HG03575 (cell line): ENCODE results near the gene LAIR1.
"Not testable (repeated sequence)": the region's sequence is repeated elsewhere in the genome, so short reads cannot be mapped to it uniquely, and the experiment has no call there.

Source experiments
- ATAC-seq: cut with Tn5 transposase; IDR thresholded peaks from one replicate; pipeline ENCODE4 v1.9.1; 2021; ENCODE audit not compliant: unreplicated experiment, insufficient number of reproducible peaks, low FRiP score; ENCODE audit errors: extremely low read depth

The LAIR1 gene

DNA sequence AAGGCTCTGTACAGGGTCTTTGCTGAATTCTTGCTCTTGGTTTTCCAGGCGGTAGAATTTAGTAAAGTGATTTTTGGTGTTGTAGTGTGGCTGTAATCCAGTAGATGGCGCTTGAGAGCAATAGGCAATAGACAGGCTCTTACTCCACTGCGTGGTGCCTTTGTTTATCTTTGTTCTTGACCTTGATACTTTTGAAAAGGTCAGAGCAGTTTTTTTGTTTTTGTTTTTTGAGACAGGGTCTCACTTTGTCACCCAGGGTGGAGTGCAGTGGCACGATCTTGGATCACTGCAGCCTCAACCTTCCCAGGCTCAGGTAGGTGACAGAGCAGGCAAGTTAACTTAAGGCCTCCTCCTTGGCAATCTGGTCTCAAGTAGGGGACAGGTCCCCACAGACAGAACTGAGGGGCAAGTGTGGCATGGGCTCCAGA lies 39.5 kb downstream of the LAIR1 start:
- no peak for ATAC-seq

DNA sequence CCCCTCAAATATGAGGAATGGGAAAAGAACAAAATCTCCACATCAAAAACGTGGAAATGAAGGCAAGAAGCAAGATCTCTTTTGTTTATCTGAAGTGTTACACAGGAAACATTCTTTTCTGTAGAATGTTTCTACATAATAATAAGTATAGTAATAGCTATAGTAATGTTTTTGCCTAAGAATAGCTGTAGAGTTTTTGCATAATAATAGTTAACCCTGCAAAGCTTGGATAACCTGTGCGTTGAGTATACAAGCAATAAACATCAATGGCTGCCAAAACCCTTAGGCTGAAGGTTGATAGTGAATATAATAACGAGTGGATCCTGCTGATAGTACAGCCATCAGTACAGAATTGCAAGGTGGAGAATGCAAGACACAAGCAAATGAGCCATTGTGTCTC lies 40.7 kb downstream of the LAIR1 start:
- no peak for ATAC-seq

DNA sequence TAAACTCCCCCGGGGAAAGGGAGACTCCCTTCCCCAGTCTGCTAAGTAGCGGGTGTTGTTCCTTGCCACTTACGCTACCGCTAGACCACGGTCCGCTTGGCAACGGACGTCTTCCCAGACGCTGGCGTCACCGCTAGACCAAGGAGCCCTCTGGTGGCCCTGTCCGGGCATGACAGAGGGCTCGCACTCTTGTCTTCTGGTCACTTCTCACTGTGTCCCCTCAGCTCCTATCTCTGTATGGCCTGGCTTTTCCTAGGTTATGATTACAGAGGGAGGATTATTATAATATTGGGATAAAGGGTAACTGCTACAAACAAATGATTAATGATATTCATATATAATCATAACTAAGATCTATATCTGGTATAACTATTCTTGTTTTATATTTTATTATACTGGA lies 41.8 kb downstream of the LAIR1 start:
- ATAC-seq, result not testable (repeated sequence)

DNA sequence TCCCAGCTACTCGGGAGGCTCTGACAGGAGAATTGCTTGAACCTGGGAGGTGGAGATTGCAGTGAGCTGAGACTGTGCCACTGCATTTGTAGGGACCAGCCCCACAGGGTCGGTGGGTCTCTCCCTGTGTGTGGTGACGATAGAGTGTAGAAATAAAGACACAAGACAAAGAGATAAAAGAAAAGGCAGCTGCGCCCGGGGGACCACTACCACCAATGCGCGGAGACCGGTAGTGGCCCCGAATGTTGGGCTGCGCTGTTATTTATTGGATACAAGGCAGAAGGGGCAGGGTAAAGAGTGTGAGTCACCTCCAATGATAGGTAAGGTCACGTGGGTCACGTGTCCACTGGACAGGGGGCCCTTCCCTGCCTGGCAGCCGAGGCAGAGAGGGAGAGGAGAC lies 42.4 kb downstream of the LAIR1 start:
- not testable (repeated sequence) for ATAC-seq

DNA sequence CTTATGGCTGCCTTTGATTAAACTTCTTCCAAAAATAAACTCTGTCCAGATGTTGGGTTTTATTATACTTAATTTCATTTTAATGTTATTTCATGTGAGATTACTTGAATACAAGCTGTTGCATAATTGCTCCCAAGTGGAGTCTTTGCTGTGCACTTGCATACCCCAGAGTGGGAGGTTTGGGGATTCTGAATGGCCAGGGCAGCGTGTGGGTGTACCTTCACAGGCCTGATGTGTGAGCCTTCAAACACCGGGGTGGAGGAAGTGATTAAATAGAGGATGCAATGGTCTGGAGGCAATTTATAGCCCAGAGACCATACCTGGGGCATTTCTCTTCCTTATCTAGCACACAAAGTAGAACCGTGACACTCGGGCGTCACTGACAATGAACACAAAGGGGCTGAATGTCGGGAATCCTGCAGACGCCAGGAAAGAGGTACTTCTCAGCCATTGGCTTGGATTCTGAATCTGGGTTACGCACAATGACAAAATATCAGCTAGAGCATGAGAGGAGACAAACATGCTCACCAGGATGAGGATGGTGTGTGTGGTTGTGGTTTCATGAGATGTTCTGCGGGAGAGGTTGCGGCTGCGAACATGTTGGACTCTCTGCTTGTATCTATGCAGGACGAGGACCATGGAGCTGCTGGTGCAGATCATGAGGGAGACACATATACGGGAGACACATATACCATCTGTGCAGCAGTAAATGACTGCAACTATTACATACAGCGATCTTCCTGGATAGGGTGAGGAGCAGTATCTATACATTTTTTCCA lies 44.6 kb downstream of the LAIR1 start:
- ATAC-seq, result no peak

DNA sequence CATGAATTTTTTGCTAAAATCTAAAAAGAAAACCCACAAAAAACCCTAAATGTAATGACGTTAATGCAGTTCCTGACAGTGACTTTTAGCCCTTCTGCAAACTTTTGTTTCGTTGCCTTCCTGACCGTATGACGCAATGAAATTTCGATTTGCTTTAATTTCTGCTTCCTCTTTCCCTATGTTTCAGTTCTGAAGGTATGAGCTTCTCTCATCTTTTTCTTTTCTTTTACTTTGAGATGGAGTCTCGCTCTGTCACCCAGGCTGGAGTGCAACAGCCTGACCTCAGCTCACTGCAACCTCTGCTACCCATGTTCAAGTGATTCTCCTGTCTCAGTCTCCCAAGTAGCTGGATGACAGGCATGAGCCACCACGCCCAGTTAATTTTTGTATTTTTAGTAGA lies 45.7 kb downstream of the LAIR1 start:
- no peak for ATAC-seq

DNA sequence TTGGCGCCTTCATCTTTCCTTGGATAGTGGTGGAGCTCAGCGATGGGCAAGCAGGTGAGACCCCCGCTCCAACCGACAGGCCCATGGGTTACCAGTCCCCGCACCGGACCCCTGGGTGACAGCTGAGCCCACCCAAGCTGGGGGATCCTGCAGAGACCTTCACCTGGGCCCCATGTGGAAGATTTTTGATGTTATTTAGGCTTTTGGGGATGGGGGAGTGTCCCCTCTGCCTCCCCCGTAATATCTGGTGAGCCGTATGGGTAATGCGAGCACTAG lies 46.8 kb downstream of the LAIR1 start:
- ATAC-seq, result no peak

DNA sequence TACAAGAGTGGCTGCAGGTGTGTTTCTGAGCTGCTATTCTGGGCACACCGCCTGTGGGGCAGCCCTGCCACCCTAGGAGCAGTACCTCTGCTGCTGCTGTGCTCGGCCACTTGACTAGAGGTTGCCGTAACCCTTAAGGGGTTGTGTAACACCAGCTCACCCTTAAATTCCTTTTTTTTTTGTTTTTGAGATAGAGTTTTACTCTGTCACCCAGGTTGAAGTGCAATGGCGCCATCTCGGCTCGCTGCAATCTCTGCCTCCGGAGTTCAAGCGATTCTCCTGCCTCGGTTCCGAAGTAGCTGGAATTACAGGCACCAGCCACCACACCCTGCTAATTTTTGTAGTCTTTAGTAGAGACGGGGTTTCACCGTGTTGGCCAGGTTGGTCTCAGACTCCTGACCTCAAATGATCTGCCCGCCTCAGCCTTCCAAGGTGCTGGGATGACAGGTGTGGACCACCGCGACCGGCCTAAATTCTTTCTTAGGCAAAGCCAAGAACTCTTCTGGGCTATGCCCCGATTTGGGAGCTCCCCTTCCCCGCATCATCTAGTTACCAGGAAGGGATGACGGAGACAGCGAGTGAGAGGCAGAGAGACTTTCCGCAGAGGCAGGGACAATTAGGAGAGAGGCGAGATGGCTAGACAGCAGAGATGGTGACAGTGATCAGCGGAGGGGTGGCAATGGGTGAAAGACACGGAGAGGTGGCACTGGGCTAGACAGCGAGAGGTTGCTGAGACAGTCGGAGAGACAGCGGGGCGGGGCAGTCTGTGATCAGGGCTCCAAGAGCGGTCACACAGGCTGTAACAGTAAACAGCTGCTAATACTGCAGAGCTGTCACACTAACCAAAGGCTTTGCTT lies 47.4 kb downstream of the LAIR1 start:
- ATAC-seq, result no peak

DNA sequence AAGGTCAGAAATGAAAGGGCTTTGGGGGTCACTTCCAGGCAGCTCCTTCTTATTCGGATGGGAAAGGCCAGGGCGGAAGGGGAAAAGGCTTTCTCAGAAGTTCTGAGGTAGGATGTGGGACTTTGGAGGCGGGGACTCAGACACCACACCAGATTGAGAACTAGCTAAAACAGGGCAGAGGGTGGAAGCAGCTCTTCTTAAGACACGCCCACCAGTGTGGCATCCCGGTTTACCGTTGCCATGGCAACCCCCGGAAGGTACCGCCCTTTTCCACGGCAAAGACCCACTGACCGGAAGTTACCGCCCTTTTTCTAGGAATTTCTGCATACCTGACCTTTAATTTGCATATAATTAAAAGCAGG lies 48.0 kb downstream of the LAIR1 start:
- no peak for ATAC-seq

DNA sequence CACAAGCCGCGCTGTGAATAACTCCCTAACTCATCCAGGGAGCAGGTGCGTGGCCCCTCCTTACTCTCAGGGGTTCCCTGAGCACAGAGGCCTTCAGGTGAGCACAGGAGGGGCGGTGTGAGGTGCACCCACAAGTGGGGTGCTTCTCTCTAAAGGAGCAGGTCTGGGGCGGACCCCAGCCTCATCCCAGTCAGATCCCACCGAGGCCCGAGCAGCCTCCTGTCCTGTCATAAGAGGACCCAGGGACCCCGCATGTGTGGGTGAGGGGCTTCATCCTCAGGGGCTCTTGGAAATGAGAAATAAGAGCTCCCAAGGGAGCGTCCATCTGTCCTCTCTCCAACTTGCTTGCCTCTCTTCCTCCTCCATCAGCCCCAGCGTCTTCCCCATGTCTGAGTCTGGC lies 48.8 kb downstream of the LAIR1 start:
- no peak for ATAC-seq

DNA sequence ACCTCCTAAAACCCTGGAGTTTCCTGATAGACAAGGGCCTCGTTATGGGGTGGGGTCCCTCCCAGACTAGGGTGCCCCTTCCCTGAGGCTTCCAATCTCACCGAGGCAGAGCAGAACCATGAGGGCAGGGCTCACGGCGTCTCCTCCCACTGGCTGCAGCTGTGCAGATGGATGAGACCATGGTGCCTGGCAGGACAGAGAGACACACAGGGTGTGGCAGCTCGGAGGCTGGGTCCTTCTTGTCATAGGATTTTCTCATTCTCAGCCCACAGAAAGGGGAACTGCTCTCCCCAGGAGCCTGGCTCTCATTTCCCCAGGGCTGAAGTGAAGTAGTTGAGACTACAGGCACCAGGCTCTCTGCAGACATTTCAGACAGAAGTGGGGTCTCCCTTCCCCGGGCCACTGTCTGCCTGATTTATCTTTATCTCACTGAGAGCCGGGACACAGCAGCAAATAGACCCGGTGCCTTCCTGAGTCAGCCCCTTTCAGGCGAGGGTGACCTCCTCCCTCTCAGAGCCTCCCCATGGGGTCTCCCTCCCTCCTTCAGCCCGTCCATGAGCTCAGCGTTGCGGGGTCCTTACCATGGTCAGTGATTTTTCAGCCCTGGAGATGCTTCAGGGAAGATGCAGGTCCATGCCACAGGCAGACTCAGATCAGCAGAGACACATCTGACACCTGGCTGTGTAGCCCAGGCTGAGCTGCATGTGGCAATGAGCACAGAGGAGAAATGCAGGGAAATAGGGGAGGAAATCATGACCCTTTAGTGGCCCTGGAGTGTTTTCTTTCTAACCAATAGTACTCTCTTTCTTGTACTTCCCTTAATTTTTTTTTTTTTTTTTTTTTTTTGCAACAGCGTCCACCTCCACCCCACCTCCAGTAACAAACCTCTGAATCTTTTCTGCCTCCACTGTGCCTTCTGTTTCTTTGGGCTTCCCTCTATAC lies 52.0 kb downstream of the LAIR1 start, which contains the start of gene LILRA5:
Gene LILRA5 (minus strand): TSS at position 731 of the 942 bp plus-strand sequence. CDS start 147 bp downstream, at position 584.
- no peak for ATAC-seq

DNA sequence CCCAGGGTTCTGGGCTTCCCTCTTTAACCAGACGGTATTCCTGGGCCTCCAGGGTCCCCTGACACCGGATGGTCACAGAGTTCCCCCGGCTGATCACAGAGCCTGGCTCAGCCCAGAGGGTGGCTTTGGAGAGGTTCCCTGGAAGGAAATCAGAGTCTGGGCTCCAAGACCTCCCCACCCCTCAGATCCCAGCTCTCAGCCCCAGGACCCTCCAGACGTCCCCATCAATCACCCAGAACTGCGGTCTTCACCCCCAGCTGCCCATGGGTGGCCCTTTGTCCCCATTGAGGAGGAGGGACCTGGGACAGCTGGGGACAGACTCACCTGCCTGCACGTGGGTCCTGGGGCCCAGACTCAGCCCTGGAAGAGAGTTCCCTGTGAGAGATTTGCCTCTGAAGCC lies 52.7 kb downstream of the LAIR1 start:
- ATAC-seq, result no peak

DNA sequence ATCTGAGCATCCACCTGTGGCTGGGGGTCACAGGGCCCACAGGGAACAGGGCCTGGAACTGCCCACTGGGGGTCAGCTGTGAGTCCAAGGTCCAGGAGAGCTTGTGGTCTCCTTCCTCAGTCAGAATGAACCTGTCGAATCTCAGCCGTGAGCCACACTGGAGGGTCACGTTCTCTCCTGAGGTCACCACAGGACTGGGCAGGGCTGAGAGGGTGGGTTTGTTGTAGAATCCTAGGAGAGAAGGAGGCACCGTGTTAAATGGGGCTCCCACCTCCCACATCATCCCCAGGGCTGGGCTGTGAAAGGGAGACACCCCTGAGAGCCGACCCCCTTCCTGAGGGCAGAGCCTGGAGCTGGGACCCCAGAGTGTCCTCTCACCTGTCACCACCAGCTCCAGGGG lies 53.2 kb downstream of the LAIR1 start:
- ATAC-seq, result no peak

DNA sequence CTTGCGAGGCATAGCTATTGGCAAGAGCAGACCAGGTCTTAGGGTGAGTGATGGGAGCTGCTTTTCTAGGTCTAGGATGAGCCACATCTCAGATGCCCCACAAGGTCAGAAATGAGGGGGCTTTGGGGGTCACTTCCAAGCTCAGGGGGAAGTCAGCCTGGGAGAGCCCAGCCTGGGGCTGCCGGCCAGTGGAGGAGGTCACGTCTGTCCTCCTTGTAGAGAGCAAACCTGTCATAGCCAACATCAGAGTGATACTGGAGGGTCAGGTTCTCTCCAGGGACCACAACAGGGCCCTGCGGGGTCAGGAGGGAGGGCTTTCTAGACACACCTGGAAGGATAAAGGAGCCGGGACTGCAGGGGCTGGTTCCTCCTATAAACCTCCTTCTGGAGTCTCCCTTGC lies 54.2 kb downstream of the LAIR1 start:
- ATAC-seq, result no peak

DNA sequence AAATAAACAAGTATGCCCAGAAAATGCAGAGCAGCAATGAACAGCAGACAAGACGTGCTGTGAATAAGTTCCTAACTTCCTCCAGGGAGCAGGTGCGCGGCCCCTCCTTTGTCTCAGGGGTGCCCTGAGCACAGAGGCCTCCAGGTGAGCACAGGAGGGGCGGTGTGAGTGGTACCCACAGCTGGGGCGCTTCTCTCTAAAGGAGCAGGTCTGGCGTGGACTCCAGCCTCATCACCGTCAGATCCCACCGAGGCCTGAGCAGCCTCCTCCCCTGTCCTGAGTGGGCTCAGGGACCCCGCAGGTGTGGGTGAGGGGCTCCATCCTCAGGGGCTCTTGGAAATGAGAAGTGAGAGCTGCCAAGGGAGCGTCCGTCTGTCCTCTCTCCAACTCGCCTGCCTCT lies 54.9 kb downstream of the LAIR1 start:
- ATAC-seq, result no peak

DNA sequence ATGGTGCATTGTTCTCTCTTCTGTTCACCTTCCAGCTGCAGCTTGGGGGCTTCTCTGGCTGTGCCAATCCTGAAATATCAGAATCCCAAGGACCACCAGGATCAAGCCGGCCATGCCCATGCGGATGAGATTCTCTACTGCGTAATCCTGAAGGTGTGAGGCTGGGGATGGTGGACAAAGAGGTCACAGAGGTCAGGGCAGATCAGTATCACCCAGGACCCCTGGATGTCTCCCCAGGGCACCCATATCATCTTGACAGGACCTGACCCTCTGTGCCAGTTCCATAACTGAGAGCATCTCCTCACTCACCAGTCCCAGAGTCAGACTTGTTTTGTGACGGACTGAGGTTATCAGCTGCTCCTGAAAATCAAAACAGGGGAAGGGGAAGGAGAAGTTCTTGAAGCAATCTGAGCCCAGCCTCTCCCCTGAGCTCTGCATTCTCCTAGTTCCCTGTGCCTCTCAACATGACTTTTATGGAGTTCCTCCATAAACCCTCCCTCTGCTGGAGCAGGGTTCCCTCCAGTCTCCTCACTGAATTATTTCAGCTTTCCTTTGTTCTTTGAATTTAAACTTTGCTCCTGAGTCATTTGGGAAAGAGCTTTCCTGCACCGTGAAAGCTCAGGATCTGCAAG lies 57.2 kb downstream of the LAIR1 start:
- no peak for ATAC-seq

DNA sequence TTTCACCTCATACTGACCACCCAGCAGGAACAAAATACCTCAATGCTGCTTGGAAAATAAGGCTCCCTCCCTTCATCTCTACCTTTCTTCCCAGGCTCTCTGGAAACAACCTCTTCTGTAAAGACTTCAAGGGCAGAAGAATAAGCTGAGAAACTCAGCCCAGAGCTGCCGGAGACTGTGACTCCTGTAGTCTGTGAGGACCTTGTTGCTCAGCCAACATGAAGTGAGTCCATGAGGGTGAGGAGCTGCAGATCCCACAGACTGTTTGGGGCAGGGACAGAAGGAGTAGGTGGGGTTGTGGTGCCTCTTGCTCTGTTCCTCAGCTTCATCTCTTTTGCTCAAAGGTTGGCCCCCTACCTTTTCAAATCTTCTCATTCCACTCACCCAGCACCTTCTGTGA lies 59.6 kb downstream of the LAIR1 start:
- ATAC-seq, result no peak

DNA sequence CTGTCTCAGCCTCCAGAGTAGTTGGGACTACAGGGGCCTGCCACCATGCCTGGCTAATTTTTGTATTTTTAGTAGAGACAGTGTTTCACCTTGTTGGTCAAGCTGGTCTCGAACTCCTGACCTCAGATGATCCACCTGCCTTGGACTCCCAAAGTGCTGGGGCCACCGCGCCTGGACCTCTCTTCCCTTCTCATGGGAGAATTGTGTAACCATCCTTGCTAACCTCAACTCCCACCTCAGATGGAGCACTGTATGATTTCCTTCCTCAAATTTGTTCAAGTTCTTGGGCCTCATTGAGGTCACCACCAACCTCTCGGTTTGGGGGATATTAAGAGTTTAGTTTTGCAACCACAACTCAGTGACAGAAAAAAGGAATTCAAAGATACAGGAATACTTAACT lies 62.5 kb downstream of the LAIR1 start:
- no peak for ATAC-seq
